Gastroesophageal sphincter (tissue), 4 donors: ENCODE measurements around the gene ATP5MG. TPM values are rescaled to one million over a fixed set of nuclear protein-coding genes. Genes with fewer than 3 reads are reported as not detected.

ENCODE experiments used
- ATAC-seq: fragments of 150-250 bp; one replicate; pipeline ENCODE4 v1.9.1; 2016; ENCODE audit warnings: mild to moderate bottlenecking, moderate library complexity
- H3K27ac ChIP-seq, 4 donors: fragments of 200-600 bp; sonication (generic) in 3 of 4; 1 replicate in 3 of 4; 2 replicates in 1 of 4; pipeline ENCODE4 v1.5.1; 2016 to 2019
- H3K27me3 ChIP-seq: fragments of 200-600 bp; sonication (generic); one replicate; pipeline ENCODE4 v1.5.1; 2019
- H3K36me3 ChIP-seq, 2 donors: fragments of 200-600 bp; sonication (generic); one replicate each; pipeline ENCODE4 v1.5.1; 2019; ENCODE audit warnings: control low read depth in 1 of 2
- H3K4me1 ChIP-seq, 3 donors: fragments of 200-600 bp; sonication (generic); 1 replicate in 2 of 3; 2 replicates in 1 of 3; pipeline ENCODE4 v1.5.1; 2016 to 2019; ENCODE audit warnings: control low read depth in 2 of 3
- H3K4me3 ChIP-seq, 2 donors: fragments of 200-600 bp; sonication (generic); one replicate each; pipeline ENCODE4 v1.5.1; 2019; ENCODE audit warnings: mild to moderate bottlenecking in 1 of 2, moderate library complexity in 1 of 2
- H3K9me3 ChIP-seq, 3 donors: fragments of 200-600 bp; sonication (generic); one replicate each; pipeline ENCODE4 v1.5.1; 2017 to 2019; ENCODE audit warnings: control low read depth in 2 of 3
- EP300 ChIP-seq: sonication (generic); formaldehyde crosslinking; IDR thresholded peaks from one replicate; pipeline ENCODE4 v1.6.1; 2017; ENCODE audit warnings: antibody characterized with exemption, mild to moderate bottlenecking
- POLR2A ChIP-seq, 2 donors: fragments of 450-650 bp; IDR thresholded peaks; one replicate each; pipeline ENCODE4 v1.6.1; 2017; ENCODE audit warnings: antibody characterized with exemption in 2 of 2, mild to moderate bottlenecking in 2 of 2, moderate library complexity in 1 of 2
- POLR2AphosphoS5 ChIP-seq: sonication (generic); formaldehyde crosslinking; IDR thresholded peaks from one replicate; pipeline ENCODE4 v1.6.1; 2017; ENCODE audit warnings: antibody characterized with exemption
- WGBS, 2 donors: methylation state at CpG; one replicate each; pipeline ENCODE4 v1.1.5; 2018; ENCODE audit warnings: low coverage in 1 of 2; 5-methylcytosine and 5-hydroxymethylcytosine counted together
- total RNA-seq, 4 donors: library from RNA; depleted of rRNA; stranded (reverse); fragments of >200 nt; gene quantifications; one replicate each; pipeline ENCODE4 v1.1.0, GENCODE V29; 2016
- TF ChIP-seq, protein P1 (sequence below), 4 experiments: fragments of 200-600 bp in 2 of 4; fragments of 450-650 bp in 2 of 4; sonication (generic) in 1 of 4; IDR thresholded peaks; one replicate each; pipeline ENCODE4 v1.5.1; 2017 to 2019; ENCODE audit warnings: antibody characterized with exemption in 4 of 4, mild to moderate bottlenecking in 2 of 4, moderate library complexity in 2 of 4

The ATP5MG gene
- total RNA-seq, 4 donors from 2014 or later: 59.8 to 79.4 (median 70.2) TPM

DNA sequence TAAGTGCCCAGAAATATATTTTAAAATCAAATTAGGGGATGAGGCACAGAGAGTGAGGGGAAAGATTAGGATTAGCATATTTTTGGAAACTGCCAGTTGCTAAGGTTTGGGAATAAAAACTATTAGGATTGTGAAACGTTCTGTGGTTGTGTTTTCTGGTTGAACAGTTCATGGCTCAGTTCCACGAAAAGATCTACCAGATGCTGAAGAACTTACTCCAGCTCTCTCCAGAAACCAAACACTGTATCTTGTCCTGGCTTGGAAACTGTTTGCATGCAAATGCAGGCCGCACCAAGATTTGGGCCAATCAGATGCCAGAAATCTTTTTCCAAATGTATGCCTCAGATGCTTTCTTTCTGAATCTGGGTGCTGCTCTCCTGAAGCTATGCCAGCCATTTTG lies 26.7 kb upstream of the ATP5MG start:
- TF ChIP-seq POLR2AphosphoS5: no peak
- TF ChIP-seq, protein P1, sequence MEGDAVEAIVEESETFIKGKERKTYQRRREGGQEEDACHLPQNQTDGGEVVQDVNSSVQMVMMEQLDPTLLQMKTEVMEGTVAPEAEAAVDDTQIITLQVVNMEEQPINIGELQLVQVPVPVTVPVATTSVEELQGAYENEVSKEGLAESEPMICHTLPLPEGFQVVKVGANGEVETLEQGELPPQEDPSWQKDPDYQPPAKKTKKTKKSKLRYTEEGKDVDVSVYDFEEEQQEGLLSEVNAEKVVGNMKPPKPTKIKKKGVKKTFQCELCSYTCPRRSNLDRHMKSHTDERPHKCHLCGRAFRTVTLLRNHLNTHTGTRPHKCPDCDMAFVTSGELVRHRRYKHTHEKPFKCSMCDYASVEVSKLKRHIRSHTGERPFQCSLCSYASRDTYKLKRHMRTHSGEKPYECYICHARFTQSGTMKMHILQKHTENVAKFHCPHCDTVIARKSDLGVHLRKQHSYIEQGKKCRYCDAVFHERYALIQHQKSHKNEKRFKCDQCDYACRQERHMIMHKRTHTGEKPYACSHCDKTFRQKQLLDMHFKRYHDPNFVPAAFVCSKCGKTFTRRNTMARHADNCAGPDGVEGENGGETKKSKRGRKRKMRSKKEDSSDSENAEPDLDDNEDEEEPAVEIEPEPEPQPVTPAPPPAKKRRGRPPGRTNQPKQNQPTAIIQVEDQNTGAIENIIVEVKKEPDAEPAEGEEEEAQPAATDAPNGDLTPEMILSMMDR (IDR thresholded peaks at IDR 0.05): no peak
- TF ChIP-seq EP300: no peak
- TF ChIP-seq POLR2A (IDR thresholded peaks at IDR 0.05): no peak
- H3K4me3 ChIP-seq: no peak overlapping the region
- WGBS, 2 donors: 77 to 81% methylated on average over 3 of the region's 3 CpGs
- ATAC-seq: no peak
- H3K4me1 ChIP-seq: no peaks in the 10 kb centered on the region
- H3K36me3 ChIP-seq: peaks cover 0 to 99% of the 10 kb centered on the region in 2 donors
- H3K27ac ChIP-seq: no peak overlapping the region
- H3K9me3 ChIP-seq: no peaks in the 10 kb centered on the region
- no peaks in the 10 kb centered on the region for H3K27me3 ChIP-seq

DNA sequence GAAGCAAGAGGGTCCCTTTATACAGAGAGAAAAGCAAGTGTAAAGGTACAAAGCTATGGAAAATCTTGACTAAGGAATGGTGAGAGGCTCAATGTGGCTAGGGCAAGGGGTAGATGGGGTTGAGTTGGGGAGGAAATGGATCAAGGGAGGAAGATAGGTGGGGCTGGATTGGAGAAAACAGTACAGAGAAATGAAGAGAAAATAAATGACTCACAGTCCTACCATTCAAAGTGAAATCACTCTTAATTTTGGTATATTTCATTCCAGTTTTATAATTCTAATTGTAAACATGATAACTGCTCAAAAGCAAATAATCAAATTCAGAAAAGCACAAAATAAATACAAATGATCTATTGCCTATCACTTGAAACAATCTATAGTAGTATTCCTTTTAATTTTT lies 25.4 kb upstream of the ATP5MG start:
- Histone ChIP-seq H3K9me3 (no peaks in the 10 kb centered on the region), H3K4me1 (no peaks in the 10 kb centered on the region), H3K27ac (no peak overlapping the region), H3K36me3 (peaks cover 3 to 99% of the 10 kb centered on the region in 2 donors), H3K4me3 (no peak overlapping the region), H3K27me3 (no peaks in the 10 kb centered on the region)
- ATAC-seq: no peak
- TF ChIP-seq, protein P1 (IDR thresholded peaks at IDR 0.05): no peak
- TF ChIP-seq POLR2AphosphoS5: no peak
- TF ChIP-seq EP300: no peak
- TF ChIP-seq POLR2A (IDR thresholded peaks at IDR 0.05): no peak

DNA sequence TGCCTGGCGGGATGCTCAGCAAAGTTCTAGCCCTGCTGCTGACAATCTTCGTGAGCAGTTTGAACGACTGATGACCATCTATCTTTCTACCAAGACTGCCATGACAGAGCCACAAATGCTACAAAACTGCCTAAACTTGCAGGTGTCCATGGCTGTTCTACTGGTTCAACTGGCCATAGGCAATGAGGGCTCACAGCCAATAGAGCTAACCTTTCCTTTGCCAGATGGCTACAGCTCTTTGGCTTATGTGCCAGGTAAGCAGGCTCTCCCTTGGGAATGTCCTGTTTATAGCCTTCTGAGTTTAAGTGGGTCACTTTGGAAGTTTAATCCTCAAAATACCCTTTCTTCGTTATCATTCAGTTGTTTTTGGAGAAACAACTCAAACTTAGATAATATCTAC lies 21.9 kb upstream of the ATP5MG start:
- Histone ChIP-seq H3K4me3 (no peak overlapping the region), H3K27me3 (no peaks in the 10 kb centered on the region), H3K9me3 (no peaks in the 10 kb centered on the region), H3K27ac (no peak overlapping the region), H3K4me1 (no peaks in the 10 kb centered on the region), H3K36me3 (peaks cover 8 to 99% of the 10 kb centered on the region in 2 donors)
- WGBS, 2 donors: 87 to 90% methylated on average over 2 to 4 of the region's 4 CpGs
- ATAC-seq: no peak
- TF ChIP-seq, protein P1 (IDR thresholded peaks at IDR 0.05): no peak

DNA sequence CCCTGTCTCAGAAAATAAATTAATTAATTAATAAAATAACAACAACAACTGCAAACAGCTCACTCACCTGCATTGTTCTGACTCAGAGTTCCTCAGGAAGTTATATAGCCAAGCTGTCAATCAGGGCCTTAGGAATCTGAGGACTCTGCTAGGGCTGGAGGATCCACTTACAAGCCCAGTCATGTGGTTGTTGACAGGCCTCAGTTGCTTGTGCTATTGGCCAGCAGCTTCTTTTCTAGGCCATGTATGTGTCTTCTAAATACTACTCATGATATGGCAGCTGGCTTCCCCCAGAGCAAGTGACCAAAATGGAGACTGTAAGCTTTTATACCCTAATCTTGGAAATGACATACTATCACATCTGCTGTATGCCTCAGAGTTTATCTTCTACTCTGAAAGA lies 20.8 kb upstream of the ATP5MG start:
- H3K27ac ChIP-seq: no peak overlapping the region
- H3K9me3 ChIP-seq: no peaks in the 10 kb centered on the region
- no peaks in the 10 kb centered on the region for H3K4me1 ChIP-seq
- no peaks in the 10 kb centered on the region for H3K27me3 ChIP-seq
- peaks cover 18 to 99% of the 10 kb centered on the region in 2 donors for H3K36me3 ChIP-seq
- ATAC-seq: no peak
- no peak overlapping the region for H3K4me3 ChIP-seq
- TF ChIP-seq POLR2A (IDR thresholded peaks at IDR 0.05) (no peak), EP300 (no peak), POLR2AphosphoS5 (no peak)
- TF ChIP-seq, protein P1 (IDR thresholded peaks at IDR 0.05): no peak

DNA sequence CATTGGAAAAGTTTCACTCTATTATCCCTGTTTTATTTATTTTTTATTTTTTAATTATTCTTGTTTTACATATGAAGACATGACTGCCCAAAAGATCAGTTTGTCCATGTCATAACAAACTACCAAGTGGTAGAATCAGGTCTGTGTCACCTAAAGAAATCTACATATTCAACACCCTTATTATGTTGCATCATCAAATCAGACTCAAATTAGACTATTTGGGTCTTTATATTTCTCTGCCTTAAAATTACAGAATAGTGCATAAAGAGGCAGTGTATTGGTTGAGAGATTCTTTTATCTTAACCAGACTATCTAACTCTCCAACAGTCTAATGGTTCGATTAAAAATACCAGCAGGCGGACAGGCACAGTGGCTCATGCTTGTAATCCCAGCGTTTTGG lies 18.5 kb upstream of the ATP5MG start:
- TF ChIP-seq POLR2AphosphoS5 (no peak), EP300 (no peak), POLR2A (IDR thresholded peaks at IDR 0.05) (no peak)
- TF ChIP-seq, protein P1 (IDR thresholded peaks at IDR 0.05): no peak
- no peak for ATAC-seq
- H3K27me3 ChIP-seq: no peaks in the 10 kb centered on the region
- peaks cover 26 to 100% of the 10 kb centered on the region in 2 donors for H3K36me3 ChIP-seq
- no peaks in the 10 kb centered on the region for H3K9me3 ChIP-seq
- 90 to 100% methylated on average over 1 to 3 of the region's 3 CpGs for WGBS, 2 donors
- H3K4me3 ChIP-seq: no peak overlapping the region
- H3K27ac ChIP-seq: no peak overlapping the region
- H3K4me1 ChIP-seq: no peaks in the 10 kb centered on the region
